ENCODE results near the gene KLK11.

DNA sequence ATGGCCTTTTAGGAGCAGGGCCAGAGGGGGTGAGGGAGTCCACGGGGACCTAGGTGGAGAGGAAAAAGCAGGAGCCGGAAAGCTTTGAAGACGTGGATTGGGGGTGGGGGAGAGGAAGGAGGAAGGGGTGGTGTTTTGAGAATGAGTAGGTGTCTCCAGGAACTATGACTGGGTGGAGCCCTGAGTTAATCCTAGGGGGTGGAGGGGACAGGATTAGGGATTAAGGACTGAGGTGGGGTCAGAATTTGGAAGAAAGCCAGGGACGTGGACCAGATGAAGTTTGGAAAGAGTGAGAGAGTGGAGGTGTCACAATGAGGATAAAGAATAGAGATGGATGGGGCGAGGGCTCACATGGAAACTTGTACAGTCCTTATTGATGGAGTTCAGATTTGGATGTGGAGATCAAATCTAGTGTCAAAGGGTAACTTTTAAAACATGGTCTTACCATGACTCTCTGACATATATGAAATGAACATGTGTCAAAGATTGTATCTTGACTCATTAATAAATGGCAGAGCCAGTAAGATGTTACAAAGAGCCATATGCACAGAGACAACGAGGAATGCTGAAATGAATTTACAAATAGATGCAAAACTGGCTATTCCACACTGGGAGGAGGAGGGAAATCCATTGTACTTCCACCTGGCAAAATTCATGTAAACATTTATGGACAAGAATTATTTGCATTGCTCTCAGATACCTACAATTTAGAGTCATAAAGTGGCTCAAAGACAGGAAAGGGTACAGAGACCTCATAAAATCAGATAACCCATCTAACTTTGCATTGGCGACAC is 40.2 kb upstream of the KLK11 start:
- TF ChIP-seq, protein P1, sequence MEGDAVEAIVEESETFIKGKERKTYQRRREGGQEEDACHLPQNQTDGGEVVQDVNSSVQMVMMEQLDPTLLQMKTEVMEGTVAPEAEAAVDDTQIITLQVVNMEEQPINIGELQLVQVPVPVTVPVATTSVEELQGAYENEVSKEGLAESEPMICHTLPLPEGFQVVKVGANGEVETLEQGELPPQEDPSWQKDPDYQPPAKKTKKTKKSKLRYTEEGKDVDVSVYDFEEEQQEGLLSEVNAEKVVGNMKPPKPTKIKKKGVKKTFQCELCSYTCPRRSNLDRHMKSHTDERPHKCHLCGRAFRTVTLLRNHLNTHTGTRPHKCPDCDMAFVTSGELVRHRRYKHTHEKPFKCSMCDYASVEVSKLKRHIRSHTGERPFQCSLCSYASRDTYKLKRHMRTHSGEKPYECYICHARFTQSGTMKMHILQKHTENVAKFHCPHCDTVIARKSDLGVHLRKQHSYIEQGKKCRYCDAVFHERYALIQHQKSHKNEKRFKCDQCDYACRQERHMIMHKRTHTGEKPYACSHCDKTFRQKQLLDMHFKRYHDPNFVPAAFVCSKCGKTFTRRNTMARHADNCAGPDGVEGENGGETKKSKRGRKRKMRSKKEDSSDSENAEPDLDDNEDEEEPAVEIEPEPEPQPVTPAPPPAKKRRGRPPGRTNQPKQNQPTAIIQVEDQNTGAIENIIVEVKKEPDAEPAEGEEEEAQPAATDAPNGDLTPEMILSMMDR (conservative IDR thresholded peaks at IDR 0.05 in 1 of 2, IDR thresholded peaks at IDR 0.05 in 1 of 2; ENCODE audit: extremely low read depth in 1 of 2, insufficient read depth in 1 of 2, low read depth in 1 of 2, low read length in 2 of 2), result no peak
- no peak for TF ChIP-seq EZH2 (IDR thresholded peaks at IDR 0.05; ENCODE audit: borderline replicate concordance, low read length)

Measured in mammary epithelial cell (primary cell).